Left ventricle myocardium inferior (tissue), 1 donor: ENCODE results near the gene RTRAF. TPM values are rescaled to one million over a fixed set of nuclear protein-coding genes. Genes with fewer than 3 reads are reported as not detected.

Experiments used
- DNase-seq: peaks from one replicate; pipeline ENCODE4 v3.0.0-alpha.2; 2020
- H3K27ac ChIP-seq: fragments of 200-600 bp; replicated peaks from 2 replicates; pipeline ENCODE4 v1.8.0; 2021
- H3K27me3 ChIP-seq: fragments of 200-600 bp; 2 replicates; pipeline ENCODE4 v1.8.0; 2021; ENCODE audit warnings: low read depth
- H3K36me3 ChIP-seq: fragments of 200-600 bp; 2 replicates; pipeline ENCODE4 v1.8.0; 2021
- H3K4me1 ChIP-seq: fragments of 200-600 bp; 2 replicates; pipeline ENCODE4 v1.8.0; 2021
- H3K4me3 ChIP-seq: fragments of 200-600 bp; 2 replicates; pipeline ENCODE4 v1.8.0; 2021; ENCODE audit warnings: mild to moderate bottlenecking, moderate library complexity
- H3K9me3 ChIP-seq: fragments of 200-600 bp; replicated peaks from 2 replicates; pipeline ENCODE4 v1.8.0; 2021
- intact Hi-C: fragments of 100-400 bp; cut with micrococcal nuclease; formaldehyde crosslinking; loops from one replicate; pipeline ENCODE4 v1.11.0; 2022
- total RNA-seq: library from RNA; stranded (reverse); fragmentation: NEBNext Ultra II Directional; extraction: Animal tissue kit (Norgen Biotek cat#: 25700); gene quantifications from one replicate; pipeline ENCODE4 v1.2.1, GENCODE V29; 2021
- TF ChIP-seq, protein P1 (sequence below): fragments of 200-600 bp; IDR thresholded peaks from 2 replicates; pipeline ENCODE4 v1.8.0; 2021; ENCODE audit warnings: antibody characterized with exemption, mild to moderate bottlenecking, borderline replicate concordance
- donor health status: DM: no; HTN: yes; CAD: no; lungs with severe emphysema.

RTRAF gene
- total RNA-seq, 1 donor from 2014 or later = 237 TPM

DNA sequence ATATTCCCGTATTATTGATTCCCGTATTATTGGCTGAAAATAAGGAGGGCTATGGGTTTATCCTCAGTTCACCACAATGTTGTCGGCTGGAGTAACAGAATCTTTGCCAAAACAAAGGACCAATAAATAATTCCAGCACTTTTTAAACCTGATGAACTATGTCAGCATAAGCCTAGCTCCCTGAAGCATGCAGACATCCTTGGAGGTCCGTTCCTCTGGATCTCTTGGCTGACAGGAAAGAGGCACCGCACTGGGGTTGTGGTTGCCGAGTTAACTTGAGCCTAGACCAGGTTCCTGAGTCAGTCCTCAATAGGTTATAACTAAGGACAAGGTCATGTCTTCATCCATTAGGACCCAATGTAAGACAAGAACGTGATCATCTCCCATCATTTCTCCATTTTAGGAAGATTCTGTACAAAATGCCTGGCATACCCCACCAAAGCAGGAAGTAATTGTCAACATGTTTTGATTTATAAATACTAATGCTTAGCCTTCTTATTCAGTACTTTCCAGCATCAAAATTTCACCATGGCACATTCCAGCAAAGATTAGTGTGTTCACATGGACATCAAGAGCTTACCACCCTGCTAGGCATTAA is 43.0 kb downstream of the RTRAF start:
- no peak for DNase-seq
- Histone ChIP-seq H3K27ac (peak overlapping the region; percentile 80), H3K36me3 (peaks cover 38% of the 10 kb centered on the region), H3K27me3 (no peaks in the 10 kb centered on the region), H3K9me3 (no peaks in the 10 kb centered on the region), H3K4me3 (no peak overlapping the region), H3K4me1 (peaks cover 42% of the 10 kb centered on the region)
- TF ChIP-seq, protein P1, sequence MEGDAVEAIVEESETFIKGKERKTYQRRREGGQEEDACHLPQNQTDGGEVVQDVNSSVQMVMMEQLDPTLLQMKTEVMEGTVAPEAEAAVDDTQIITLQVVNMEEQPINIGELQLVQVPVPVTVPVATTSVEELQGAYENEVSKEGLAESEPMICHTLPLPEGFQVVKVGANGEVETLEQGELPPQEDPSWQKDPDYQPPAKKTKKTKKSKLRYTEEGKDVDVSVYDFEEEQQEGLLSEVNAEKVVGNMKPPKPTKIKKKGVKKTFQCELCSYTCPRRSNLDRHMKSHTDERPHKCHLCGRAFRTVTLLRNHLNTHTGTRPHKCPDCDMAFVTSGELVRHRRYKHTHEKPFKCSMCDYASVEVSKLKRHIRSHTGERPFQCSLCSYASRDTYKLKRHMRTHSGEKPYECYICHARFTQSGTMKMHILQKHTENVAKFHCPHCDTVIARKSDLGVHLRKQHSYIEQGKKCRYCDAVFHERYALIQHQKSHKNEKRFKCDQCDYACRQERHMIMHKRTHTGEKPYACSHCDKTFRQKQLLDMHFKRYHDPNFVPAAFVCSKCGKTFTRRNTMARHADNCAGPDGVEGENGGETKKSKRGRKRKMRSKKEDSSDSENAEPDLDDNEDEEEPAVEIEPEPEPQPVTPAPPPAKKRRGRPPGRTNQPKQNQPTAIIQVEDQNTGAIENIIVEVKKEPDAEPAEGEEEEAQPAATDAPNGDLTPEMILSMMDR = no peak
- intact Hi-C loops = no loop called here

DNA sequence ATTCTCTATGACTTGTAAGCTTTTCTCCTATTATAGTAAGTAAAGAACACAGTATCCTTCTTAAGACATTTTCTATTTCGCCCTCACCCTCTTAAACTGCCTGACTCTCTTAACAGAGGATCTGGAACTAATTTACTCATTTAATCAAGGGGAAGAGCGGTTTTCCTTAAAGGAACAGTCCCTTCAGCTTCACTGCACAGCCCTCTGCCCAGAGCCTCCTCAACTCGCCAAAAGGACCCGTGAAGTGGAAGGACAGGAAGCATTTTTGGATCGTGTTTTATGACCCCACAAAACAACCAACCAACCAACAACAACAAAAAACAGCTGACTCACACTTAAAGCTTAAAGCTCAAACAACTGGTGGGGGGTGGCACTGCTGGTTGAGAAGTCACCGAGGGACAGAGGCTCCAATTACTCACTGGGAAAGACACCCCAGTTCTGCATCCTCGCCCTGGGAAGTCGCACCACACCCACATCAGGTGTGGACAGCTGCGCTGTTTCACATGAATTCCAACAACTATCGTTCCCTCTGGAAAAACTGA is 43.8 kb downstream of the RTRAF start:
- Histone ChIP-seq H3K4me1 (peaks cover 42% of the 10 kb centered on the region), H3K4me3 (no peak overlapping the region), H3K27me3 (no peaks in the 10 kb centered on the region), H3K9me3 (no peaks in the 10 kb centered on the region), H3K27ac (peak overlapping the region; percentile 80), H3K36me3 (peaks cover 41% of the 10 kb centered on the region)
- TF ChIP-seq, protein P1 = no peak
- no peak for DNase-seq
- intact Hi-C loops = no loop called here

DNA sequence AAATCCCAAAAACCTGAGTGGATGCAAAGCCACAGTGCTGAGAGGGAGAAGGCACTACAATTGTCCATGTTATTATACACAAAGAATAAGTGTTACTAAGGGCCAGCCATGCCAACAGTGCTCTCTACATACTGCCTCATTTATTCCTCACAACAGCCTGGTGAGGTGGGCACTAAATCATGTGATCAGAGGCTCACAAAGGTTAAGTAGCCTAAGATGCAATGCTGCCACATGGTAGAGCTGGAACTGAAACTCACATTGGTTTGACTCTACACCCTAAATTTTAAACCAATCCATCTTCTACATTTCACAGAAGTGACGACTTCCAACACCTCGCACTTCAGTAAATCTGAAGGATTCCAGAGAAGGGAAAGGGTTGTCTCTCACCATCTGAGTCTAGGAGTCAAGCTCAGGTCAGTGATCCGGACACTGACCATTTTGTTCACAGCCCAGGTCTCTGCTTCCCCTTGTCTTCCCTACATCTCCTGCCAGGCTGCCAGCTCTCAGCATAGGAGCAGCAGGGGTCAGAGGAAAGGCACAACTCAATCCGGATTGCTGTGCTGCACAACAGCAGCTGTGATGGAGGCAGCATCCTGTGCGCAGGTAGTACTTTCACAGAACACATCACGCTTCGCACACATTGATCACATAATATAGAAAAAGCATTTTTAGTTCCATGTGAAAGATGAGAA is 49.9 kb downstream of the RTRAF start:
- TF ChIP-seq, protein P1 = no peak
- intact Hi-C loops = no loop called here
- H3K9me3 ChIP-seq = no peaks in the 10 kb centered on the region
- no peaks in the 10 kb centered on the region for H3K27me3 ChIP-seq
- H3K4me1 ChIP-seq = peaks cover 21% of the 10 kb centered on the region
- no peak overlapping the region for H3K4me3 ChIP-seq
- H3K36me3 ChIP-seq = peaks cover 79% of the 10 kb centered on the region
- no peak overlapping the region for H3K27ac ChIP-seq
- no peak for DNase-seq

DNA sequence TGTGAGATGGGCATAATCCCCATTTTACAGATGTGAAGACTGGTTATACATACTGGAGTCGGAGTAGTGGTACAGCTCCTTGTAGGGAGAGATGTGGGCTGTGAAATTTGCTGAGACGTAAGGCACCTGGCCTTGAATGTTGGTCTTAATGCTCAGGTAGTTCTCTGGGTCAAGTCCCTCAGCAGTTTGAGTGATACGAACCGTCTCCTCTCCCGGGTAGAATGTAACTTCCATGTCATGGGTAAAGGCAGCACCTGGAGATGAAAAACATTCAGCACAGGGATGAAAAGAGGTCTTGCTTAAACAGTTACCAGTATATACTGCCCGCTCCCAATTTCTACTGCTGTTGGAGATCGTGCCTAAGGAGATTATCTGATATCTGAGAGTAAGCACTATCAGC is 51.3 kb downstream of the RTRAF start:
- Histone ChIP-seq H3K9me3 (no peaks in the 10 kb centered on the region), H3K27ac (no peak overlapping the region), H3K4me3 (no peak overlapping the region), H3K36me3 (peaks cover 67% of the 10 kb centered on the region), H3K4me1 (peaks cover 33% of the 10 kb centered on the region), H3K27me3 (no peaks in the 10 kb centered on the region)
- no peak for DNase-seq
- intact Hi-C loops = no loop called here
- TF ChIP-seq, protein P1 = no peak

DNA sequence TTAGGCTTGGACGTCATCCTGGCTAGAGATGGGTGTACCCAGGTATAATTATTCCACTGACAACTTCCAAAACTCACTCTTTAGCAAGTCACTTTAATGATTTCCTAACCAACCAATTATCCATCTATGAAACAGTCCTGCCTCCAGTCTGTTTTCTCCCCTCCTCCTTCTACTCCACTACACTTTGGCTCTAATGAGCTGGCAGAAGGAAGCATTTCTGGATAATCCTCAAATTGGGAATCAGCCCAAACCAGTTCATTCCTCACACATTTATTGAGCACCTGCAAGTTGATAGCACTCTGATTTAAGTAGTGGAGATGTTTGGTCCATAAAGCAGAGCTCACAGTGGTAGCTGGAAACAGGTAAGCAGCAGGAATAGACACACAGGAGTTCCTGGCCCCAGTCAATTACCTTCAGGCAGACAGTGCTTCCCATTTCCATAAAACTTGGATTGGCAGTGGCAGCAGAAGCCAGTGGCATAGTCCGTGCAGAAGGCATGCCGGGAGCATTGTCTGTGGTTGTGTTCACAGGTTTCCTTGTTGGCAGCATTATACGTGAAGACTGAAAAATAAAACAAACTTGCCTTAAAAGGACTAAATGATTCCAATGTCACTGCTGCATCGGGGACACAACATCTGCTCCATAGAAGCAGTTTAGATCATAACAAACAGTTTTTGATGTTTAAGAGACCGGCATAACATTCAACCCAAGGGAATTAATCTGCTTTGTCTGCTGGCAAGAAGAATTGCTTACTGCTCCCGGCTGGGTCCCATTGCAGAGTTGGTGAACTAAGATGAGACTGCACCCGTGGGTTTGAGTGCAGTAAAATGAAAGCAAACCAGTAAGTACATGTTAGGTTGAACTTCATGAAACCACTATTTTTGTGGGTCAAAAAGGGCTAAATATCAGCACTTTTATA is 53.3 kb downstream of the RTRAF start:
- Histone ChIP-seq H3K9me3 (no peaks in the 10 kb centered on the region), H3K27me3 (no peaks in the 10 kb centered on the region), H3K4me3 (no peak overlapping the region), H3K4me1 (peaks cover 54% of the 10 kb centered on the region), H3K27ac (peak overlapping the region; percentile 47), H3K36me3 (peaks cover 49% of the 10 kb centered on the region)
- DNase-seq = no peak
- TF ChIP-seq, protein P1 = no peak
- intact Hi-C loops = no loop called here
